GM06990 (cell line): ENCODE data around the gene GLE1.

Source experiments
- DNase-seq: peaks from one replicate; pipeline ENCODE4 v3.0.0-alpha.2; 2011; ENCODE audit not compliant: insufficient read length; ENCODE audit errors: extremely low read depth
- H3K27me3 ChIP-seq: replicated peaks from 2 replicates; pipeline ENCODE4 v1.6.0; 2011; ENCODE audit warnings: low read length; ENCODE audit not compliant: control insufficient read depth, insufficient read depth
- H3K36me3 ChIP-seq: 2 replicates; pipeline ENCODE4 v1.5.1; 2011; ENCODE audit warnings: low read length; ENCODE audit not compliant: control insufficient read depth, insufficient read depth
- H3K4me3 ChIP-seq: replicated peaks from 2 replicates; pipeline ENCODE4 v1.5.1; 2011; ENCODE audit warnings: low read depth, mild to moderate bottlenecking, control low read depth, low read length
- CTCF ChIP-seq: IDR thresholded peaks from 2 replicates; pipeline ENCODE4 v1.5.1; 2011; ENCODE audit warnings: low read length, control low read depth, mild to moderate bottlenecking, inconsistent platforms; ENCODE audit not compliant: insufficient read depth, poor library complexity, severe bottlenecking

The GLE1 gene

GRCh38 chr9:128459011-128459410 lies 45.5 kb upstream of the GLE1 start:
- no peak for TF ChIP-seq CTCF
- Histone ChIP-seq H3K27me3 (no peaks in the 10 kb centered on the region), H3K4me3 (no peak overlapping the region), H3K36me3 (peaks cover 13% of the 10 kb centered on the region)
- DNase-seq = no peak

- no peaks in the 10 kb centered on the region for H3K27me3 ChIP-seq
- H3K4me3 ChIP-seq = no peak overlapping the region
- no peak for DNase-seq
- H3K36me3 ChIP-seq = peaks cover 7% of the 10 kb centered on the region
- no peak for TF ChIP-seq CTCF
Observed at GRCh38 chr9:128469070-128469469, 35.4 kb upstream of the GLE1 start.

GRCh38 chr9:128470560-128470959 lies 34.0 kb upstream of the GLE1 start:
- no peak for DNase-seq
- no peaks in the 10 kb centered on the region for H3K27me3 ChIP-seq
- no peak for TF ChIP-seq CTCF
- H3K36me3 ChIP-seq = peaks cover 7% of the 10 kb centered on the region
- no peak overlapping the region for H3K4me3 ChIP-seq

- no peak for TF ChIP-seq CTCF
- DNase-seq = no peak
- no peaks in the 10 kb centered on the region for H3K27me3 ChIP-seq
- peaks cover 7% of the 10 kb centered on the region for H3K36me3 ChIP-seq
- H3K4me3 ChIP-seq = no peak overlapping the region
Observed at GRCh38 chr9:128473104-128473503, 31.4 kb upstream of the GLE1 start.

- H3K36me3 ChIP-seq = peaks cover 11% of the 10 kb centered on the region
- H3K4me3 ChIP-seq = no peak overlapping the region
- no peak for TF ChIP-seq CTCF
- H3K27me3 ChIP-seq = no peaks in the 10 kb centered on the region
- no peak for DNase-seq
Observed at GRCh38 chr9:128475867-128476266, 28.7 kb upstream of the GLE1 start.

- H3K4me3 ChIP-seq = no peak overlapping the region
- no peaks in the 10 kb centered on the region for H3K27me3 ChIP-seq
- DNase-seq = no peak
- no peak for TF ChIP-seq CTCF
- H3K36me3 ChIP-seq = peaks cover 10% of the 10 kb centered on the region
Observed at GRCh38 chr9:128479262-128479661, 25.3 kb upstream of the GLE1 start.
